Naive B cell (primary cell): ENCODE results near the gene SYNPO2. TPM values are rescaled to one million over a fixed set of nuclear protein-coding genes. Genes with fewer than 3 reads are reported as not detected.
"Not testable (repeated sequence)": the region's sequence is repeated elsewhere in the genome, so short reads cannot be mapped to it uniquely, and the experiment has no call there.

Experiments
- ATAC-seq, 2 donors: fragments of 150-1000 bp; cut with Tn5 transposase; 2 replicates each; pipeline ENCODE4 v1.10.0; 2021; ENCODE audit warnings: low read depth in 2 of 2, mild to moderate bottlenecking in 2 of 2, moderate library complexity in 2 of 2
- DNase-seq: peaks from one replicate; pipeline ENCODE4 v3.0.0; 2022
- H3K27ac Mint-ChIP-seq, 6 donors: one replicate each; pipeline ENCODE4 v1.8.0; 2020 to 2022; ENCODE audit warnings: mild to moderate bottlenecking in 6 of 6, mixed read lengths in 6 of 6, moderate library complexity in 5 of 6, inconsistent platforms in 2 of 6
- H3K27me3 Mint-ChIP-seq, 3 donors: one replicate each; pipeline ENCODE4 v1.8.0; 2021 to 2022; ENCODE audit warnings: mixed read lengths in 3 of 3, mild to moderate bottlenecking in 1 of 3
- H3K36me3 Mint-ChIP-seq, 2 donors: one replicate each; pipeline ENCODE4 v1.8.0; 2020 to 2022; ENCODE audit warnings: mixed read lengths in 2 of 2, inconsistent platforms in 1 of 2, mild to moderate bottlenecking in 1 of 2
- H3K4me1 Mint-ChIP-seq, 3 donors: one replicate each; pipeline ENCODE4 v1.8.0; 2020 to 2022; ENCODE audit warnings: mixed read lengths in 3 of 3, inconsistent platforms in 1 of 3, mild to moderate bottlenecking in 1 of 3, moderate library complexity in 1 of 3
- H3K4me3 Mint-ChIP-seq, 8 donors: one replicate each; pipeline ENCODE4 v1.8.0; 2020 to 2022; ENCODE audit warnings: mild to moderate bottlenecking in 8 of 8, mixed read lengths in 8 of 8, moderate library complexity in 8 of 8, inconsistent platforms in 2 of 8
- H3K9me3 Mint-ChIP-seq, 7 donors: one replicate each; pipeline ENCODE4 v1.8.0; 2020 to 2022; ENCODE audit warnings: mixed read lengths in 7 of 7, mild to moderate bottlenecking in 5 of 7, inconsistent platforms in 2 of 7, moderate library complexity in 1 of 7
- polyA plus RNA-seq, 6 donors: library from polyadenylated mRNA; unstranded; fragments of 300-500 nt; fragmentation: Illumina TruSeq; gene quantifications; one replicate each; pipeline ENCODE4 v1.2.3, GENCODE V29; 2021; ENCODE audit warnings: low read depth in 6 of 6

The SYNPO2 gene
- polyA plus RNA-seq, 6 donors from 2014 or later: 0.05 to 0.24 (median 0.12) TPM; not detected in 2

- Mint-ChIP-seq H3K27ac (no peak overlapping the region), H3K4me1 (no peaks in the 10 kb centered on the region), H3K9me3 (peaks cover 0 to 2% (median 0%) of the 10 kb centered on the region in 7 donors), H3K27me3 (peaks cover 0 to 13% (median 4%) of the 10 kb centered on the region in 3 donors), H3K4me3 (no peak overlapping the region), H3K36me3 (no peaks in the 10 kb centered on the region)
- ATAC-seq (no peak), DNase-seq (no peak)
Measured at GRCh38 chr4:119011607-119011988, 122.9 kb downstream of the SYNPO2 start.

DNA sequence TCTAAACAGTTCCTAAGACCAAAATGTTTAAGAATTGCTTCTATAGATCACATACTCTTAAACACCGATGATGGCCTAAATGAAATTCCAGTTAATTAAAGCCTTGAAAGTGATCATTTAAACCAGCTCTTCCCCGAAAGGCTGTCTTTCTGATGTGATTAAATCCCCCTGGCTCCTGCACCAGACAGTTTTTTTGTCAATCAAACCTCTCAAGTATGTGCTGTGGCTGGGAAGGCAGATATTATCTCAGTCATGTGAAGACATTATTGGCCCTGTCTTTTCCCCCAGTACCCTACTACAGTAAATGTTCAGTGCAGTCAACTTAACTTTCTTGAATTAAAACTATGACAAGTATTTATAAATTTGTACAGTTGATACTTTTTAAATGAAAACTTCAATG is 126.0 kb downstream of the SYNPO2 start:
- no peaks in the 10 kb centered on the region for H3K4me1 Mint-ChIP-seq
- H3K27ac Mint-ChIP-seq: no peak overlapping the region
- H3K4me3 Mint-ChIP-seq: no peak overlapping the region
- peaks cover 16 to 26% (median 25%) of the 10 kb centered on the region in 3 donors for H3K27me3 Mint-ChIP-seq
- H3K9me3 Mint-ChIP-seq: peaks cover 0 to 5% (median 2%) of the 10 kb centered on the region in 7 donors
- no peaks in the 10 kb centered on the region for H3K36me3 Mint-ChIP-seq
- DNase-seq: no peak
- no peak for ATAC-seq

- no peak for ATAC-seq
- no peak for DNase-seq
- Mint-ChIP-seq H3K36me3 (no peaks in the 10 kb centered on the region), H3K27ac (no peak overlapping the region), H3K27me3 (peaks cover 16 to 25% (median 25%) of the 10 kb centered on the region in 3 donors), H3K9me3 (peaks cover 0 to 5% (median 2%) of the 10 kb centered on the region in 7 donors), H3K4me1 (no peaks in the 10 kb centered on the region), H3K4me3 (no peak overlapping the region)
Measured at GRCh38 chr4:119016636-119017035, 128.0 kb downstream of the SYNPO2 start.

DNA sequence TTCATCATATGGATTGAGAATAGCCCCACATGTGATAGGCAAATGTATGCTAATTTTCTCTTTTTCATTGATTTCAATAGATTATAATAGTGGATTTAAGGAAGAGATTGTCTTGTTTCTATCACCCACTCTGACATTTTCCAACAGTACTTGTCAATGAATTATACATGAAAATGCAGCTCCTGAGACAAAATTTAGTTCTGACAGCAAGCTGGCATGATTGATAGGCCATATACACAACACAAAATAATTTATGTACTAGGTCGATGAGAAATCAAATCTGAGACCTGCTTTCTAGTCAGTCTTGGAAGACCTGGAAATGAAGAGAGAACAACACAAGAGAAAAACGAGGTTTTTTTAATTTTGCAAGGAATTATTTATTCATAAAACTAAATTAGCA is 129.0 kb downstream of the SYNPO2 start:
- Mint-ChIP-seq H3K36me3 (no peaks in the 10 kb centered on the region), H3K4me1 (no peaks in the 10 kb centered on the region), H3K27me3 (peaks cover 13 to 25% (median 25%) of the 10 kb centered on the region in 3 donors), H3K27ac (no peak overlapping the region), H3K4me3 (no peak overlapping the region), H3K9me3 (peaks cover 0 to 5% (median 0%) of the 10 kb centered on the region in 7 donors)
- no peak for ATAC-seq
- no peak for DNase-seq

DNA sequence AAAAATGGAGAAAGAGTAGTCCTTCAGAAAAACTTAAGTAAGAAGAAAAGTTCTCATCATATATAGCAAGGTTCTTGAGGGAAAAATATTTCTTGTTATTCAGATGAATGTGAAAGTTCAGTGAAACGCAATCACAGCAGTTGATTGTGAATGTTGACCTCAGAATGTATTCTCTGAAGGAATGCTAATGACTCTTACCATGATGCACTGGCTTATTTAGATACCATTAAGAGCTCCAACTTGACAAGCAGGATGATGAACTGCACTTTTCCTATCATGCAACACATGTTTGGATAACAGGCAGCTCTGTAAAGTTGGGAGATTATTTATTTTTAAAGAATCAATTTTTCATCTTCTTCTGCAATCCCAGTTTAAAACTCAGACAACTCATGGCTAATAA is 131.5 kb downstream of the SYNPO2 start:
- ATAC-seq: no peak
- H3K27ac Mint-ChIP-seq: no peak overlapping the region
- H3K36me3 Mint-ChIP-seq: no peaks in the 10 kb centered on the region
- H3K9me3 Mint-ChIP-seq: peaks cover 0 to 5% (median 0%) of the 10 kb centered on the region in 7 donors
- H3K4me1 Mint-ChIP-seq: no peaks in the 10 kb centered on the region
- H3K27me3 Mint-ChIP-seq: peaks cover 12 to 34% (median 19%) of the 10 kb centered on the region in 3 donors
- H3K4me3 Mint-ChIP-seq: no peak overlapping the region
- no peak for DNase-seq

DNA sequence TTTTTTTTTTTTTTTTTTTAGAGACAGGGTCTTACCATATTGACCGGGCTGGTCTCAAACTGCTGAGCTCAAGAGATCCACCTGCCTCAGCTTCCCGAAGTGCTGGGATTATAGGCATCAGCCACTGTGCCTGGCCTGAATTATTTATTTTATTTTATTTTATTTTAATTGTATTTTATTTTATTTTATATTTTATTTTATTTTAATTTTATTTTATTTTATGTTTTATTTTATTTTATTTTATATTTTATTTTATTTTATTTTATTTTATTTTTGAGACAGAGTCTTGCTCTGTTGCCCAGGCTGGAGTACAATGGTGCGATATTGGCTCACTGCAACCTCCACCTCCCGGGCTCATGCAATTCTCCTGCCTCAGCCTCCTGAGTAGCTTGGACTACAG is 133.9 kb downstream of the SYNPO2 start:
- not testable (repeated sequence) for H3K4me1 Mint-ChIP-seq, ATAC-seq

GRCh38 chr4:119024102-119024501 is 135.4 kb downstream of the SYNPO2 start:
- peaks cover 5 to 19% (median 11%) of the 10 kb centered on the region in 3 donors for H3K27me3 Mint-ChIP-seq
- no peak overlapping the region for H3K27ac Mint-ChIP-seq
- ATAC-seq (no peak), DNase-seq (no peak)
- no peak overlapping the region for H3K4me3 Mint-ChIP-seq
- no peaks in the 10 kb centered on the region for H3K4me1 Mint-ChIP-seq
- H3K9me3 Mint-ChIP-seq: no peaks in the 10 kb centered on the region
- no peaks in the 10 kb centered on the region for H3K36me3 Mint-ChIP-seq

More for the DNA sequence above, 133.9 kb downstream of the SYNPO2 start:
- not testable (repeated sequence) for H3K36me3 Mint-ChIP-seq, H3K27ac Mint-ChIP-seq, H3K4me3 Mint-ChIP-seq, DNase-seq, H3K9me3 Mint-ChIP-seq
- H3K27me3 Mint-ChIP-seq: peaks cover 11 to 34% (median 17%) of the 10 kb centered on the region in 3 donors

DNA sequence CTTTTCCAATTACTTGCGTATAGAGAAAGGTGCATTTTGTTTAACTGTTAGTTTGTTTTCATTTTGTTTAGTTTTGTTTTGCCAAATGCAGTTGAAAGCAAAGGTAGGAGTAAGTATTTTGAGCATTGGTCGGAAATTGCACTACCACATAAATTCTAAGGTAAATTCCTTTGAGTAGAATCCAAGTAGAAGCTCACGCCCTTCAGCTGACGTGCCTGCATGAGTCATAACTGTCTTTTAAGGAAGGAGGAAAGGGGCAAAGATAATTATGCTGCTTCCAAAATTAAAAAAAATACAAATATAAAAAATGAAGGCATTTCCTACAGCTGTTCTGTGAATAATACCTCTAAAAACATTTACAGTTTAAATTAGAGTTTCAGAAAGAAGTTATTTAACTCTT is 136.8 kb downstream of the SYNPO2 start:
- DNase-seq (no peak), ATAC-seq (no peak)
- Mint-ChIP-seq H3K9me3 (no peaks in the 10 kb centered on the region), H3K27ac (no peak overlapping the region), H3K27me3 (peaks cover 5 to 27% (median 10%) of the 10 kb centered on the region in 3 donors), H3K4me3 (no peak overlapping the region), H3K4me1 (no peaks in the 10 kb centered on the region), H3K36me3 (peaks cover 0 to 4% of the 10 kb centered on the region in 2 donors)

- Mint-ChIP-seq H3K27me3 (peaks cover 10 to 34% (median 12%) of the 10 kb centered on the region in 3 donors), H3K36me3 (peaks cover 0 to 4% of the 10 kb centered on the region in 2 donors), H3K9me3 (no peaks in the 10 kb centered on the region), H3K4me3 (no peak overlapping the region), H3K4me1 (no peaks in the 10 kb centered on the region), H3K27ac (no peak overlapping the region)
- no peak for ATAC-seq
- DNase-seq: no peak
Measured at GRCh38 chr4:119025916-119026661, 137.4 kb downstream of the SYNPO2 start.

GRCh38 chr4:119026662-119027444 is 138.2 kb downstream of the SYNPO2 start:
- peaks cover 0 to 4% of the 10 kb centered on the region in 2 donors for H3K36me3 Mint-ChIP-seq

DNA sequence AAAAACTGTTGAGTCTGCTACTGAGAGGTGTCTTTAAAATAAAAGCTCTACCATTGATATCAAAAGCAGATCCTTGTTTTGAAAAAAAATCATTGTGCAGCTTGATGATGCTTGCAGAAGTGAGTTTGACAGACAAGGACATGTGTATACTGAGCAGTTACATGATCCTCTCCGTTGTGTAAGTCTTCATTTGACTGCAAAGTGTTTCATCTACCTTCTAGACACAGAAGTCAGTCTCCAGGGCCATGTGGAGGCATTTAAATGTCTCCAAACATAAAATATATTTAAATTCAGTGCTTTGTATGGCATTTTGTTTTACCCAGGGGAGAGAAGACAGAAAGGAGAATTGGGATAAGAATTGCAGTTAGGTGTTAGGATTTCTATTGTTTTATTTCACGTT is 139.2 kb downstream of the SYNPO2 start:
- Mint-ChIP-seq H3K27ac (no peak overlapping the region), H3K9me3 (no peaks in the 10 kb centered on the region), H3K4me3 (no peak overlapping the region), H3K36me3 (peaks cover 0 to 4% of the 10 kb centered on the region in 2 donors), H3K27me3 (peaks cover 3 to 39% (median 15%) of the 10 kb centered on the region in 3 donors), H3K4me1 (no peaks in the 10 kb centered on the region)
- no peak for DNase-seq
- no peak for ATAC-seq

More at GRCh38 chr4:119026662-119027444, 138.2 kb downstream of the SYNPO2 start:
- H3K27me3 Mint-ChIP-seq: peaks cover 6 to 40% (median 15%) of the 10 kb centered on the region in 3 donors
- no peaks in the 10 kb centered on the region for H3K9me3 Mint-ChIP-seq
- H3K4me1 Mint-ChIP-seq: no peaks in the 10 kb centered on the region
- DNase-seq (no peak), ATAC-seq (no peak)
- H3K4me3 Mint-ChIP-seq: no peak overlapping the region
- H3K27ac Mint-ChIP-seq: peak overlapping the region in 1 of 6 donors; percentile 62

DNA sequence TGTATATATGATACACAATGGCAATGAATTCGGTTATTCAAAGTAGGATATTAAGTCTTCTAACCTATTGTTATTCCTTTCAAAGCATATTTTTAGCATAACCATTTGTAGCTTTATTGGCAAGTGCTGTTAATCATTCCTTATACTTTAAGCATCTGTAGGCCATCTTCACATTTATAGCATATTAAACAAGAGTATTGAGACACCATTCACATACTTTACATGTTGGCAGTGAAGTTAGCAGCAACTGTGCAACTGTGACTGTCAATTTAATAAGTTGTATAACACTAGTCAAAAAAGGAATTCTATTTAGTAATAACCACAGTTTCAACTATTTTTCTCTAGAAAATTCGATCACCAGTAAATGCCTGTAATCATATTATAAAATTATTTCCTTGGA is 139.6 kb downstream of the SYNPO2 start:
- Mint-ChIP-seq H3K4me3 (no peak overlapping the region), H3K27me3 (peaks cover 3 to 34% (median 15%) of the 10 kb centered on the region in 3 donors), H3K4me1 (no peaks in the 10 kb centered on the region), H3K27ac (no peak overlapping the region), H3K36me3 (peaks cover 0 to 4% of the 10 kb centered on the region in 2 donors), H3K9me3 (no peaks in the 10 kb centered on the region)
- DNase-seq: no peak
- no peak for ATAC-seq

DNA sequence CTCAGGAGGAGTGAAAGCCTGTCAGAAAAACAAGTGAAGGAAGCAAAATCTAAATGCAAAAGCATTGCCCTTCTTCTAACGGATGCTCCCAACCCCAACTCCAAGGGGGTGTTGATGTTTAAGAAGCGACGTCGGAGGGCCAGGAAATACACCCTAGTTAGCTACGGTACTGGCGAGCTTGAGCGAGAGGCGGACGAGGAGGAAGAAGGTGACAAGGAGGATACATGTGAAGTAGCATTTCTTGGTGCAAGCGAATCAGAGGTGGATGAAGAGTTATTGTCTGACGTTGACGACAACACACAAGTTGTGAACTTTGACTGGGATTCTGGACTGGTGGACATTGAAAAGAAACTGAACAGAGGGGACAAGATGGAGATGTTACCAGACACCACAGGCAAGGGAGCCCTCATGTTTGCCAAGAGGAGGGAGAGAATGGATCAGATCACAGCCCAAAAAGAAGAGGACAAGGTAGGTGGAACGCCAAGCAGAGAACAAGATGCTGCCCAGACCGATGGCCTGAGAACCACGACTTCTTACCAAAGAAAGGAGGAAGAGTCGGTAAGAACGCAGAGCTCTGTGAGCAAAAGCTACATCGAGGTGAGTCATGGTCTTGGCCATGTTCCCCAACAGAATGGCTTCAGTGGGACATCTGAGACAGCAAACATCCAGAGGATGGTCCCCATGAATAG is 141.3 kb downstream of the SYNPO2 start:
- H3K9me3 Mint-ChIP-seq: no peaks in the 10 kb centered on the region
- no peaks in the 10 kb centered on the region for H3K4me1 Mint-ChIP-seq
- DNase-seq (no peak), ATAC-seq (no peak)
- H3K36me3 Mint-ChIP-seq: peaks cover 0 to 4% of the 10 kb centered on the region in 2 donors
- H3K27me3 Mint-ChIP-seq: peaks cover 3 to 41% (median 15%) of the 10 kb centered on the region in 3 donors
- H3K27ac Mint-ChIP-seq: no peak overlapping the region
- no peak overlapping the region for H3K4me3 Mint-ChIP-seq
